ENCODE data around the gene AXDND1.

- TF ChIP-seq CTCF (conservative IDR thresholded peaks at IDR 0.05) = no peak
- TF ChIP-seq ZFX (IDR thresholded peaks at IDR 0.05) = no peak
These were observed 164.6 kb downstream of the AXDND1 start for GRCh38 chr1:179530352-179530751.
